OCI-LY3 (cell line): ENCODE measurements around the gene ELL2.

Experiments
- H2AFZ ChIP-seq: fragments of 200-600, 300-600 bp; shearing (Covaris generic); 2 replicates; pipeline ENCODE4 v1.6.0; 2014; ENCODE audit warnings: antibody characterized with exemption, low read depth, low read length
- H3K27ac ChIP-seq: fragments of 200-600, 300-600 bp; sonication (generic); 2 replicates; pipeline ENCODE4 v1.5.1; 2014; ENCODE audit warnings: mild to moderate bottlenecking, low read length, moderate library complexity, mixed read lengths
- H3K27me3 ChIP-seq: fragments of 200-600, 300-600 bp; sonication (generic); 2 replicates; pipeline ENCODE4 v1.6.1; 2014; ENCODE audit warnings: low read depth, low read length, mixed read lengths
- H3K36me3 ChIP-seq: fragments of 200-600, 300-600 bp; sonication (generic); replicated peaks from 2 replicates; pipeline ENCODE3; 2014; ENCODE audit warnings: low read depth, low read length, mixed read lengths
- H3K4me1 ChIP-seq: fragments of 300-600, 200-600 bp; sonication (generic); 2 replicates; pipeline ENCODE4 v1.6.1; 2014; ENCODE audit warnings: low read length, mixed read lengths
- H3K4me2 ChIP-seq: fragments of 200-600, 300-600 bp; sonication (generic); 2 replicates; pipeline ENCODE4 v1.6.1; 2014; ENCODE audit warnings: low read length, mixed read lengths
- H3K4me3 ChIP-seq: fragments of 300-600, 200-600 bp; sonication (generic); 2 replicates; pipeline ENCODE4 v1.5.1; 2014; ENCODE audit warnings: antibody characterized with exemption, mild to moderate bottlenecking, low read length, moderate library complexity
- H3K79me2 ChIP-seq: fragments of 300-600, 200-600 bp; shearing (Covaris generic); 2 replicates; pipeline ENCODE4 v1.6.1; 2014; ENCODE audit warnings: mild to moderate bottlenecking, low read length, mixed read lengths
- H3K9ac ChIP-seq: fragments of 300-600, 200-600 bp; shearing (Covaris generic); 2 replicates; pipeline ENCODE4 v1.6.0; 2014; ENCODE audit warnings: mild to moderate bottlenecking, low read length, moderate library complexity
- H3K9me3 ChIP-seq: fragments of 200-600, 300-600 bp; shearing (Covaris generic); 2 replicates; pipeline ENCODE4 v1.6.1; 2014; ENCODE audit warnings: low read length, mixed read lengths; ENCODE audit not compliant: insufficient read depth
- H4K20me1 ChIP-seq: fragments of 200-600, 300-600 bp; sonication (generic); 2 replicates; pipeline ENCODE4 v1.6.1; 2016; ENCODE audit warnings: low read length, mixed read lengths; ENCODE audit not compliant: insufficient read depth
- CTCF ChIP-seq: fragments of 200-600, 300-600 bp; sonication (generic); IDR thresholded peaks from 2 replicates; pipeline ENCODE4 v1.5.1; 2014; ENCODE audit warnings: antibody characterized with exemption, low read length, low read depth
- EZH2phosphoT487 ChIP-seq: fragments of 200-600 bp; shearing (Covaris generic); IDR thresholded peaks from 2 replicates; pipeline ENCODE4 v1.6.1; 2018; ENCODE audit warnings: antibody characterized with exemption, mixed run types, low read depth

Gene ELL2

DNA sequence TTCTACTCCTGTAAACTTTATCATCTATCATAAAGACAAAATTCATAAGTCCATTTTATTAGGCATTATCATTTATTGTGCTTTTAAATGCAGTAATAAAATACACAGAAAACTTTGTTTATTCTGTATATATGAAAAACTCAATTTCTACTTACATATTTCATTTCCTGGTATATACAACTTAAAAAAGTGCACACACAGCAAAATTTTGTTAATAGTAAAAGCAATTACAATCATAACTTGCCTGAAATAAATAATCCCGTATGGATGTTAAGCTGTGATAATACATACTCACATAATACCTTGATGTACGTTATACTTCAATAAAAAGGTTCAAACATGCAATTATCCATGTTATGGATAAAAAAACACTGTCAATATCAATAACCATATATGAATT, 19.2 kb downstream of the ELL2 start:
- no peak overlapping the region for H2AFZ ChIP-seq
- peaks cover 20% of the 10 kb centered on the region for H3K4me1 ChIP-seq
- H3K79me2 ChIP-seq: peaks cover 79% of the 10 kb centered on the region
- H4K20me1 ChIP-seq: peaks cover 17% of the 10 kb centered on the region; the same call in 1 of the 2 replicates
- no peaks in the 10 kb centered on the region for H3K36me3 ChIP-seq
- H3K27me3 ChIP-seq: no peaks in the 10 kb centered on the region
- no peak overlapping the region for H3K27ac ChIP-seq
- H3K4me3 ChIP-seq: no peak overlapping the region
- H3K9me3 ChIP-seq: no peaks in the 10 kb centered on the region
- H3K9ac ChIP-seq: no peak overlapping the region
- no peak for TF ChIP-seq CTCF
- TF ChIP-seq EZH2phosphoT487: no peak
- H3K4me2 ChIP-seq: no peak overlapping the region

DNA sequence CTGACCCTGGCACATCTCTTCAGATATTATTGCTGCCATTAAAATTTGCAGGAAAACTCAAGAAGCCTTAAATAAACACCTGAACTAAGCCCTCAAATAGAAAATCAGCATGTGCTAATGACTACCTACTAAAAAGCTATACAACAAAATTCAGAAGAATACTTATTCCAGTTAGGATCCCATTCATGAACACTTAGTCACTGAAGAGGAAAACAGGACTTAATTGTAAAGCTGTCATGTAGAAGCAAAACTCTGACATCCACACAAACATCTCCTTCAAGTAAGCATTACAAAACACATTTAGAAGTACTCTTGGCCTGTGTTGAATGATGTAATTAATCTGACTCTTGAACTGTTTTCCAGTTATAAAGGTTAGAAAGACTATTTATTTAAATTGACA, 19.9 kb downstream of the ELL2 start:
- H3K4me2 ChIP-seq: no peak overlapping the region
- H3K9me3 ChIP-seq: no peaks in the 10 kb centered on the region
- peaks cover 17% of the 10 kb centered on the region; the same call in 1 of the 2 replicates for H4K20me1 ChIP-seq
- no peak overlapping the region for H3K9ac ChIP-seq
- TF ChIP-seq EZH2phosphoT487: no peak
- no peak for TF ChIP-seq CTCF
- no peak overlapping the region for H2AFZ ChIP-seq
- no peaks in the 10 kb centered on the region for H3K36me3 ChIP-seq
- no peaks in the 10 kb centered on the region for H3K27me3 ChIP-seq
- peaks cover 77% of the 10 kb centered on the region for H3K79me2 ChIP-seq
- H3K27ac ChIP-seq: no peak overlapping the region
- no peak overlapping the region for H3K4me3 ChIP-seq
- H3K4me1 ChIP-seq: peaks cover 20% of the 10 kb centered on the region

GRCh38 chr5:95940758-95941682, 20.6 kb downstream of the ELL2 start:
- no peaks in the 10 kb centered on the region for H3K36me3 ChIP-seq
- peaks cover 71% of the 10 kb centered on the region for H3K79me2 ChIP-seq
- no peak overlapping the region for H3K4me2 ChIP-seq
- peaks cover 20% of the 10 kb centered on the region for H3K4me1 ChIP-seq
- H4K20me1 ChIP-seq: peaks cover 17% of the 10 kb centered on the region; the same call in 1 of the 2 replicates
- H3K9me3 ChIP-seq: no peaks in the 10 kb centered on the region
- H3K9ac ChIP-seq: no peak overlapping the region
- no peaks in the 10 kb centered on the region for H3K27me3 ChIP-seq
- no peak overlapping the region for H3K4me3 ChIP-seq
- TF ChIP-seq CTCF (no peak), EZH2phosphoT487 (no peak)
- no peak overlapping the region for H2AFZ ChIP-seq
- H3K27ac ChIP-seq: no peak overlapping the region

- no peak overlapping the region for H3K9ac ChIP-seq
- H3K27me3 ChIP-seq: no peaks in the 10 kb centered on the region
- H3K27ac ChIP-seq: no peak overlapping the region
- H3K36me3 ChIP-seq: no peaks in the 10 kb centered on the region
- TF ChIP-seq EZH2phosphoT487 (no peak), CTCF (no peak)
- H2AFZ ChIP-seq: no peak overlapping the region
- peaks cover 60% of the 10 kb centered on the region for H3K79me2 ChIP-seq
- H3K4me1 ChIP-seq: peaks cover 23% of the 10 kb centered on the region
- peak overlapping the region; percentile 14 for H3K4me2 ChIP-seq
- peaks cover 8% of the 10 kb centered on the region; the same call in 1 of the 2 replicates for H4K20me1 ChIP-seq
- H3K4me3 ChIP-seq: no peak overlapping the region
- no peaks in the 10 kb centered on the region for H3K9me3 ChIP-seq
Observed at GRCh38 chr5:95939465-95939864, 22.2 kb downstream of the ELL2 start.
